ENCODE measurements around the gene CCK. TPM values are rescaled to one million over a fixed set of nuclear protein-coding genes. Genes with fewer than 3 reads are reported as not detected.
"Not testable (repeated sequence)": the region's sequence is repeated elsewhere in the genome, so short reads cannot be mapped to it uniquely, and the experiment has no call there.

Gene CCK, protein sequence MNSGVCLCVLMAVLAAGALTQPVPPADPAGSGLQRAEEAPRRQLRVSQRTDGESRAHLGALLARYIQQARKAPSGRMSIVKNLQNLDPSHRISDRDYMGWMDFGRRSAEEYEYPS
- not detected in 2 replicates for total RNA-seq
- not detected for polyA plus RNA-seq (2012)

GRCh38 chr3:42266085-42266484, at the start of gene CCK:
CCK (minus strand) TSS chr3:42266185; CDS start chr3:42263630, 2,555 bp downstream.
- DNase-seq (ENCODE audit: low read depth): no peak

- DNase-seq (ENCODE audit: low read depth): no peak
Measured at GRCh38 chr3:42314411-42314810, 48.4 kb upstream of the CCK start.

- no peak for DNase-seq (ENCODE audit: low read depth)
Measured at GRCh38 chr3:42308651-42309050, 42.7 kb upstream of the CCK start.

DNA sequence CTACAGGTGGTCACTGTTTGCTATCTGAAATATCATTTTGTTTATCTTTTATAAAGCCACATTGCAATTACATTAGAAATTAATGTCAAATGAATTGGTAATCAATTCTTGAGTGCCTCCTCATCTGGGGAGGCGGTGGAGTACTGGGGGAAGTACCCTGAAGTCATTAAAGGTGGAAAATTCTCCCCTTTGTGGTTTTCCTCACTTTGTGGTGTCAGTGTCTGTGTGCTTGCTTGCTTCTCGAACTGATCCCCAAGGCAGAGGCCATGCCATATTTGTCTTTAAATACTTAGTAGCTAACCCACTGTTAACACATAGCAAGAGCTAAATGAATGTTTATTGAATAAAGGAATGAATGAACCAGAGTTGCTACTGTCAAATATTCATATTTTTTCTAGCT, 40.5 kb upstream of the CCK start:
- no peak for DNase-seq (ENCODE audit: low read depth)

DNA sequence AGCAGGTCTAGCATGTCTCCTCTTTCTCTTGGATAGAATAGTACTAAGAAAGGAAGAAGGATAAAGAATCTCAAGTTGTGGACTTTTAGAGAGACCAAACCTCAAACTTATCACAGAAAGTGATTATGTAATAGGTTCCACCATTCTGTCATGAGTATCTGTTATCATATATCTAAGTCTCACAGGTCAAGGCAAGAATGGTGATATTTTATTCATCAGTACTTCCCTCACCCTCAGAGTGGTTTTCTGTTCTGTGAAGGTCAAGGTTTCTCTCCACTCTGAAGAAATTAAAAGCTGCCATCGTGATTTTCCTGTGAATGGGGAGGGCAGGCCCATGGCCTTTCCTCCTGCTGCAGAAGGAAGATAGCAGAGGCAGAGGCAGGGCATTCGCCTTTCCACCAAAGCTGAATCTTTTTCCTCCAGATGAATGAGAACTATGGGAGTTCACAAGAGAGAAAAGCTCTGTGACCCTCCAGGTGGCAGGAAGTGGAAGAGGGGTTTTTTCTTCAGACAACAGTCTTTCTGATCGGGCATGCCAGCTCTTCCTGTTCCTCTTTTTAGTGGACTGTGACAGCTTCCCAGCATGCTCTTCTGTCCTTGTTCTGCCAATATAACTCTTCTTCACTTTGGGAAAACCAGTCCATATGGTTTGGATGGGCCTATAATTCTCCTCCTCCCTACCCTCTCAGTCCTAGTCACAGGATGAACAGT, 37.1 kb upstream of the CCK start:
- DNase-seq (ENCODE audit: low read depth): no peak

- no peak for DNase-seq (ENCODE audit: low read depth)
Measured at GRCh38 chr3:42301446-42302175, 35.6 kb upstream of the CCK start.

DNA sequence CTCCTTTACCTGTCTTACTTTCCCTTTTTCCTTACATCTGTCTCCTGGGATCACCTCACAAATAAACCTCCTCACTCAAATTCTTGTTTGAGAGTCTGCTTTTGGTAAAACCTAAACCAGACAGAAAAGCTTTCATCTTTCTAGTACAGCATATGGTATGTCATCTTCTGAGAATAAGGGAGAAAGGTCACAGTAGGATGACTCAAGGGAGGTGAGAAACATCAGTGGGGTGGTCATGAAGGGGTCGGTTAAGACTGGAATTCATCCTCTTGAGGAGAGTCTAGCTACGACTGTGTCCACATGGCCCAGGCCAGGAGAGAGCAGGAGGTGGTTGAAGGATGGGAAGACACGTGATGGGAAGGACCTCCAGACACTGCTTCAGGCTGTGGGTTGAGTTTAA, 34.8 kb upstream of the CCK start:
- no peak for DNase-seq (ENCODE audit: low read depth)

- peak; percentile 71 for DNase-seq (ENCODE audit: low read depth)
Measured at GRCh38 chr3:42300013-42300412, 34.0 kb upstream of the CCK start.

DNA sequence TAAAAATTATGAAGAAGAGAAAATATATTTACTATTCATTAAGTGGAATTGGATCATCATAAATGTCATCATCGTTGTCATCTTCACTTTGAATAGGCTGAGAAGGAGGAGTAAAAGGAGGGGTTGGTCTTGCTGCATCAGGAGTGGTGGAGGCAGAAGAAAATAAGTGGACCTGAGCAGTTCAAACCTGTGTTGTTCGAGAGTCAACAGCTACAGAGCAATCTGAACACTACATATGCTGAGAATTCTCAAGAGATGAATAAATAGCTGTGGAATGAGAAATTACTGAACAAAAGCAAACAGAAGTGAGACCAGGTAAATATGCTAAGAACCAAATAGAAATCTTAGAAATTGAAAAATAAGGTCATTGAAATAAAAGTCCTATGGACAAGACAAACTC, 32.3 kb upstream of the CCK start:
- no peak for DNase-seq (ENCODE audit: low read depth)

- DNase-seq (ENCODE audit: low read depth): no peak
Measured at GRCh38 chr3:42292009-42292408, 26.0 kb upstream of the CCK start.

- DNase-seq (ENCODE audit: low read depth): no peak
Measured at GRCh38 chr3:42290966-42291714, 25.2 kb upstream of the CCK start.

DNA sequence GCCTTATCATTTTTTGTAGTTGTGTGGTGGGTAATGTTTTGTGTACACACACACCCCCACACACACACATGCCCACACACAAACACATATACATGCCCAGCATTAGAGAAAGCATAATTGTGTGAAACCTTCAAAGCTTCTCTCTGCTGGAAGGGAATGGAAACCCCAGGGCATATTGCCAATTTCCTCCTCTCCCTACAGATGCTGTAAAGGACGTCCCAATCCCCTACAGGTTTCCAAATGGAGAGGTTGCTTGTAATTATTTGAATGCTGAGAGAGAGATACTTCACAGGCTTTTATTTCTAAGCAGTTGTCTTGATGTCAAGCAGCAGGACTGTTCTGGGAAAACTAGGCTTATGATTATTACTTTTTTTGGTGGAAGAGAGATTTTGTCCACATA, 23.0 kb upstream of the CCK start:
- no peak for DNase-seq (ENCODE audit: low read depth)

DNA sequence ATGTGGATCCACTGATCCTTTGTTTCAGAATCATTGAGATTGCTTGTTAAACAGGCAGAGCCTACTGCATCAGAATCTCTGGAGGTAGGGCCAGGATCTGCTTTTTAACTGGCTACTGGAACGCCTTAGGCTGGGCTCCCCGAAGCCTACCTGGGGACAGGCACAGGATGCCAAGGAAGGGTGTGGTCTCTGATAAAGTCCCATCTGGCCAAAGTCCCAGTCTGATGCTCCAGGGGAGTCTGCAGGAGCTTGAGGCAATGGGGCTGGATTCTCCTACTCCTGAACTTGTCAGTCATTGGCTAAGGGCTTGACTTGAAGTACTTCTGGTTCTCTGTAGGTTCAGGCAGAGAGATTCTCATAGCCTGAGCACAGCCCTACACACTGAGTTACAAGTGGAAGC, 22.4 kb upstream of the CCK start:
- DNase-seq (ENCODE audit: low read depth): no peak

DNA sequence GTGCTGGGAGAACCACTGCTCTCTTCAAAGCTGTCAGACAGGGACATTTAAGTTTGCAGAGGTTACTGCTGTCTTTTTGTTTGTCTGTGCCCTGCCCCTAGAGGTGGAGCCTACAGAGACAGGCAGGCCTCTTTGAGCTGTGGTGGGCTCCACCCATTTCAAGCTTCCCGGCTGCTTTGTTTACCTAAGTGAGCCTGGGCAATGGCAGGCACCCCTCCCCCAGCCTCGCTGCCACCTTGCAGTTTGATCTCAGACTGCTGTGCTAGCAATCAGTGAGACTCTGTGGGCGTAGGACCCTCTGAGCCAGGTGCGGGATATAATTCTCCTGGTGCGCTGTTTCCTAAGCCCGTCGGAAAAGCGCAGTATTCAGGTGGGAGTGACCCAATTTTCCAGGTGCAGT, 21.4 kb upstream of the CCK start:
- DNase-seq (ENCODE audit: low read depth): not testable (repeated sequence)

- DNase-seq (ENCODE audit: low read depth): no peak
Measured at GRCh38 chr3:42277676-42278075, 11.7 kb upstream of the CCK start.

DNA sequence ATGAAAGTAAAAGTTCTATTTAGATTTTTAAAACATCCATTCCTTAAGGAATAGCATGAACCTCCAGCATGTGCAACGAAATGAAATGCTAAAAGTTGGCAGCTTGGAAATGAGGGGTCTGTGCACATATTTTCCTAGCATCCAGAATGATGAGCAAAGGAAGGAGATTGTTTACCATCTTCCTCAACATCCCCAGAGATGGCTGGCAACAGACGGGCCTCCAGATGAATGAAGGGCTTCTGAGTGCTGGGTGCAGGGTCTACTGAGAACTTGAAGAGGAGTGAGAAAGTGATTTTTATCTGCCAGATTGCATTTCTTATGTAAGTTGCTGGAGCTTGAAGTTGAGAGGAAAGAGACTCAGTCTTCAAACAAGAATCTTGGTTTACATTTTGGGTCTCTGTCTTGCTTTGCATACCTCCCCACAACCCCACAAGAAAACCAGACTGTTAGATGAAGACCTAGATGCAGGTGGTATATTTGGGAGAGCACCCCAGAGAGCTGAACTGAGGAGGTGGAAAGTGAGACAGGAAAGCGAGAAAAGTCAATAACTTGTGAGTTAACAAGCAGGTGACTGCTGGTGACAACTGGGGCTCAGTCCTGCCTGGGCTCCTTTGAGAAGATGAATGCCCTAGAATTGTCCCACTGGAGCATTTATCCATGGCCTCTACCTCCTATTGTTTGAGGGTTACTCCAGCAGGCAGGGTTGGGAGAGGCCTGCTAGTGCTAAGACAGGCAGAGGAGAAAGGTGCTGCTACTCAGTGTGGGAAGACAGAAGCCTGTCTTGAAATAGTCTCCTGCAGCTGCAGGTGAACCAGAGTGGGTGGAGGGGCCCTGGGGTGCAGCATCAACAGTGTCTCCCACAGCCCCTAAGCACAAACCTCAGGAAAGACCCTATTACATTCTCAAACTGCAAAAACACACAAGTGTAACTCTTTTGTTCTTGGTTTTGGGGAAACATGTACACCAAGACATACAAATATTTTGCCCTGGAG, 10.5 kb upstream of the CCK start:
- DNase-seq (ENCODE audit: low read depth): no peak

DNA sequence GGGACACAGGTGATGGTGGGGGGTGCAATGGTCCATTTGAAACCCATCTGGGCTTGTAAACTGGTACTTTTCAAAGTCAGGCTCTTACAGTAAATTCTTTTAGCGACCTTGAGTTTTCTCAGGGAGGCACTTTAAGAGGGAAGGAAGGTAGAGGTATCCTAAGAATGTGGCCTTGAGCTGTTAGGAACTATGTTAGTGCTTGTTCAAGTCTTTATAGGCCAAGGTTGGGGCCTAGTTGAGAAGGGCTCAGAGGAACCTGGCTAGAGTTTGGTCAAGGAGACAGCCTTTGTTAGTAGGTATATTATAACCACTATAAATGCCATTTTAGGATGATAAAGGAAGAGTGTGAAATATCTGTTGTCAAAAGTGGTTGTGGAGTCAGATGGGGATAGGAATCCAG, 9.2 kb upstream of the CCK start:
- DNase-seq (ENCODE audit: low read depth): no peak

DNA sequence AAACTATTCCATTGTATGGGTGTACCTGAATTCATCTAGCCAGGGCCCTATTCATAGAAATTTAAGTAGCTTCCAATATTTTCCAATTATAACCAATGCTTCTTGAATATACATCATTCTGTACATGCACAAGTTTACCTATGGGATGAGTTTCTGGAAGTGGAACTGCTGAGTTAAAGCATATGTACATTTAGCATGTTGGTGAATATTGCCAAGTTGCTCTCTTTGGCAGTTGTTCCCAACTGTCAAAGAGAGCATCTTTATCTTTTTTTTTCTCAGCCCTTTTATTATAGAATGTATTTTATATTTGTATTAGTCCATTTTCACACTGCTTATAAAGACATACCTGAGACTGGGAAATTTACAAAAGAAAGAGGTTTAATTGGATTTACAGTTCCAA, 8.3 kb upstream of the CCK start:
- DNase-seq (ENCODE audit: low read depth): no peak

DNA sequence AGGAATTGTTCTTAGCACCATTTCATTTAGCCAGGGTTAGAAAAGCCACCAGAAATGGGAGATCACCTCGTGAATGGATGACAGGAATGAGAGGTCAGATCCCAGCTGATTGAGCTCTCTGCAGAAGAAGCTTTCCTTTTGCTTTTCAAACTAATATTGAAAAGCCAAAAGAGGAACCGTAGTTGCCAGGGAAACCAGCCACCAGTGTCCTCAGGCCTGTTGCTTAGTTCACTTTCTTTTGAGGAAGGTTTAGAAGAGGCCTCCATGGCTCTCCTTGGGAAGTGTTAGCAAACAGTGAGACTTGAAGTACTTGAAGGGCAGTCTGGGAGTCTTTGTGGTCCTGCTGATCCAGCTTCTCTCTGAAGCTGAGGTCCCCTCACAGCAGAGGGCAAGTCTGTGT, 7.4 kb upstream of the CCK start:
- DNase-seq (ENCODE audit: low read depth): peak; percentile 12

DNA sequence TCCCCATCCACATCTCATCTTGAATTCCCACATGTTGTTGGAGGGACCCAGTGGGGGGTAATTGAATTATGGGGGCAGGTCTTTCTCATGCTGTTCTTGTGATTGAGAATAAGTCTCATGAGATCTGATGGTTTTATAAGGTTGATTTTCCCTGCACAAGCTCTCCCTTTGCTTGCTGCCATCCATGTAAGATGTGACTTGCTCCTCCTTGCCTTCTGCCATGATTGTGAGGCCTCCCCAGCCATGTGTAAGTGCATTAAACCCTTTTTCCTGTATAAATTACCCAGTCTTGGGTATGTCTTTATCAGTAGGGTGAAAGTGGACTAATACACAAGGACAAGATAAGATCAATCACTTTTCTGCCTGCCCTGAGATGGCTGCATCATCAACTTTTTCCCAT, 5.8 kb upstream of the CCK start:
- DNase-seq (ENCODE audit: low read depth): no peak

GRCh38 chr3:42270561-42270960, 4.6 kb upstream of the CCK start:
- no peak for DNase-seq (ENCODE audit: low read depth)

Measured in myocyte (in vitro differentiated cells).